Subcutaneous abdominal adipose tissue (tissue), 5 donors: Measurements from ENCODE around the gene VAC14.
A peak's percentile ranks its signal among the peaks of the same experiment; 100 is the strongest.

ENCODE experiments used
- H3K27ac ChIP-seq: one replicate; pipeline ENCODE4 v1.7.0; 2013; ENCODE audit warnings: low read depth, mild to moderate bottlenecking, inconsistent platforms, low read length, moderate library complexity
- H3K27me3 ChIP-seq, 5 donors: one replicate each; pipeline ENCODE4 v1.7.0; 2013; ENCODE audit warnings: low read length in 5 of 5, inconsistent platforms in 1 of 5; ENCODE audit not compliant: control insufficient read depth in 5 of 5, insufficient read depth in 4 of 5
- H3K36me3 ChIP-seq, 5 donors: one replicate each; pipeline ENCODE4 v1.7.0; 2013; ENCODE audit warnings: low read length in 5 of 5; ENCODE audit not compliant: control insufficient read depth in 5 of 5, insufficient read depth in 5 of 5
- H3K4me1 ChIP-seq, 5 donors: one replicate each; pipeline ENCODE4 v1.7.0; 2013; ENCODE audit warnings: low read length in 5 of 5, mild to moderate bottlenecking in 3 of 5, moderate library complexity in 1 of 5; ENCODE audit not compliant: control insufficient read depth in 5 of 5, insufficient read depth in 5 of 5
- H3K4me3 ChIP-seq, 5 donors: one replicate each; pipeline ENCODE4 v1.7.0; 2013; ENCODE audit warnings: low read length in 5 of 5, low read depth in 1 of 5
- H3K9ac ChIP-seq, 5 donors: one replicate each; pipeline ENCODE4 v1.7.0; 2013; ENCODE audit warnings: low read length in 5 of 5, mild to moderate bottlenecking in 4 of 5, moderate library complexity in 3 of 5
- H3K9me3 ChIP-seq, 5 donors: one replicate each; pipeline ENCODE4 v1.7.0; 2013; ENCODE audit warnings: low read length in 5 of 5; ENCODE audit not compliant: control insufficient read depth in 5 of 5
- donor health status: healthy.
- donor health status: healthy.
- donor health status: healthy.
- donor health status: healthy.
- donor health status: healthy.

The VAC14 gene

GRCh38 chr16:70697594-70698170 lies 103.3 kb downstream of the VAC14 start:
- no peak overlapping the region for H3K4me3 ChIP-seq
- H3K9me3 ChIP-seq: no peaks in the 10 kb centered on the region
- no peak overlapping the region for H3K9ac ChIP-seq
- H3K27ac ChIP-seq: no peak overlapping the region
- H3K27me3 ChIP-seq: no peaks in the 10 kb centered on the region
- H3K4me1 ChIP-seq: peaks cover 8 to 74% (median 45%) of the 10 kb centered on the region in 5 donors
- peaks cover 0 to 42% (median 12%) of the 10 kb centered on the region in 5 donors for H3K36me3 ChIP-seq

GRCh38 chr16:70696952-70697593 lies 103.9 kb downstream of the VAC14 start:
- H3K9ac ChIP-seq: no peak overlapping the region
- peaks cover 0 to 47% (median 12%) of the 10 kb centered on the region in 5 donors for H3K36me3 ChIP-seq
- no peaks in the 10 kb centered on the region for H3K27me3 ChIP-seq
- peaks cover 10 to 77% (median 51%) of the 10 kb centered on the region in 5 donors for H3K4me1 ChIP-seq
- H3K4me3 ChIP-seq: no peak overlapping the region
- H3K27ac ChIP-seq: no peak overlapping the region
- no peaks in the 10 kb centered on the region for H3K9me3 ChIP-seq

- H3K4me1 ChIP-seq: peaks cover 14 to 81% (median 56%) of the 10 kb centered on the region in 5 donors
- H3K9me3 ChIP-seq: no peaks in the 10 kb centered on the region
- no peak overlapping the region for H3K27ac ChIP-seq
- peaks cover 0 to 48% (median 12%) of the 10 kb centered on the region in 5 donors for H3K36me3 ChIP-seq
- no peak overlapping the region for H3K4me3 ChIP-seq
- H3K9ac ChIP-seq: no peak overlapping the region
- H3K27me3 ChIP-seq: no peaks in the 10 kb centered on the region
Measured at GRCh38 chr16:70696355-70696754, 104.6 kb downstream of the VAC14 start.

- Histone ChIP-seq H3K4me1 (peaks cover 20 to 81% (median 56%) of the 10 kb centered on the region in 5 donors), H3K27ac (no peak overlapping the region), H3K9ac (no peak overlapping the region)
Measured at GRCh38 chr16:70695331-70696070, 105.5 kb downstream of the VAC14 start.

GRCh38 chr16:70694868-70695218 lies 106.1 kb downstream of the VAC14 start:
- Histone ChIP-seq H3K27me3 (no peaks in the 10 kb centered on the region), H3K4me1 (peaks cover 21 to 81% (median 55%) of the 10 kb centered on the region in 5 donors), H3K9ac (no peak overlapping the region), H3K4me3 (no peak overlapping the region), H3K36me3 (peaks cover 0 to 48% (median 12%) of the 10 kb centered on the region in 5 donors), H3K27ac (no peak overlapping the region), H3K9me3 (no peaks in the 10 kb centered on the region)

More at GRCh38 chr16:70695331-70696070, 105.5 kb downstream of the VAC14 start:
- peaks cover 0 to 48% (median 12%) of the 10 kb centered on the region in 5 donors for H3K36me3 ChIP-seq
- no peaks in the 10 kb centered on the region for H3K27me3 ChIP-seq
- no peaks in the 10 kb centered on the region for H3K9me3 ChIP-seq
- H3K4me3 ChIP-seq: no peak overlapping the region

GRCh38 chr16:70694088-70694867 lies 106.7 kb downstream of the VAC14 start:
- Histone ChIP-seq H3K9me3 (no peaks in the 10 kb centered on the region), H3K4me3 (no peak overlapping the region), H3K4me1 (peaks cover 21 to 85% (median 60%) of the 10 kb centered on the region in 5 donors), H3K36me3 (peaks cover 0 to 42% (median 7%) of the 10 kb centered on the region in 5 donors), H3K27ac (no peak overlapping the region), H3K9ac (no peak overlapping the region), H3K27me3 (no peaks in the 10 kb centered on the region)

GRCh38 chr16:70692873-70693671 lies 107.9 kb downstream of the VAC14 start:
- Histone ChIP-seq H3K36me3 (peaks cover 0 to 31% (median 0%) of the 10 kb centered on the region in 5 donors), H3K4me1 (peaks cover 26 to 97% (median 72%) of the 10 kb centered on the region in 5 donors), H3K4me3 (no peak overlapping the region), H3K27ac (peak overlapping the region; percentile 82), H3K27me3 (no peaks in the 10 kb centered on the region), H3K9ac (peak overlapping the region in 1 of 5 donors; percentile 11), H3K9me3 (no peaks in the 10 kb centered on the region)

- Histone ChIP-seq H3K27ac (peak overlapping the region; percentile 82), H3K9ac (no peak overlapping the region), H3K27me3 (no peaks in the 10 kb centered on the region), H3K4me3 (no peak overlapping the region), H3K9me3 (no peaks in the 10 kb centered on the region), H3K4me1 (peaks cover 28 to 98% (median 80%) of the 10 kb centered on the region in 5 donors), H3K36me3 (peaks cover 0 to 28% (median 0%) of the 10 kb centered on the region in 5 donors)
Measured at GRCh38 chr16:70692130-70692872, 108.7 kb downstream of the VAC14 start.
